Measurements from ENCODE around the gene FADS2. TPM values are rescaled to one million over a fixed set of nuclear protein-coding genes. Genes with fewer than 3 reads are reported as not detected.

Gene FADS2
- total RNA-seq, 1 experiment from 2014 or later, result 423 TPM

DNA sequence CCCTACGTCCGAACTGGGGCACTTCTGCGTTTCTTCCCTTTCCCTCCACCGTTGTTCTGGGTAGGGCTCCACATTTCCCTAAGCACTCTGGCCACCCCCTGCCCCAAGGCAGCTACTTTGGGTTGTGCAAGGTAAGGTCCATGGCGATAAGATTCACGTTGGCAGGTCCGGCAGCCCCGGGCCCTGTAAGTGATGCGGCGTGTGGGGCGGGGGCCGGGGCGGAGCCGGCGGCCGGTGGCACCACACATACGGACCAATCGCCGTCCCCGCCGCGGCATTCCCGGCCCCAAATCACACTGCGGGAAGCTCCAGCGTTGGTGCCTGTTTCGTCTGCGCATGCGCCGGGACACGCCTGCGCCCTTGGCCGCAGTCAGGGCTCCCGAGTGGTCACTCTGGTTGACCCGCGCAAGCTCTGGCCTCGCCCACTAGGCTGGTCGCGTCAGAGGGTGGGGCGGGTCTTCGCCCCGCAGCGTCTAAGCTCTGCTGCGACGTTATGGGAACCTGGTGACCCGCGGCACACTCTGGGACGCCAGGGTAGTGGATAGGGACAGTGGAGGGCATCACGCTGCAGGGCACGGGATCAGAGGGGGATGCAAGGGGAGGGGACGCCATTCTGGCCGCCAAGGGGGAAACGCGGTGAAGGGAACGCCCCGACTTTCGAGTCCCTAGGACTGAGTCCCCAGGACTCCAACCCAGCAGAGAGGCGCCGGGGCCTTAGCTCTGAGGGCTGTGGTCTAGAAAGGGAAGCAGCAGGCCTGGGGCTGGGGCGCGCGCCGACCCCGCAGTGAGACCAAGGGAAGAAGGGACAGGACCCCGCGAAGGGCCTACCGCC lies 12.9 kb upstream of the FADS2 start (continued):
- TF ChIP-seq, protein P1, sequence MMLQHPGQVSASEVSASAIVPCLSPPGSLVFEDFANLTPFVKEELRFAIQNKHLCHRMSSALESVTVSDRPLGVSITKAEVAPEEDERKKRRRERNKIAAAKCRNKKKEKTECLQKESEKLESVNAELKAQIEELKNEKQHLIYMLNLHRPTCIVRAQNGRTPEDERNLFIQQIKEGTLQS (CRISPR knock-in tag; conservative IDR thresholded peaks at IDR 0.05), result no peak
- TF ChIP-seq, protein P2, sequence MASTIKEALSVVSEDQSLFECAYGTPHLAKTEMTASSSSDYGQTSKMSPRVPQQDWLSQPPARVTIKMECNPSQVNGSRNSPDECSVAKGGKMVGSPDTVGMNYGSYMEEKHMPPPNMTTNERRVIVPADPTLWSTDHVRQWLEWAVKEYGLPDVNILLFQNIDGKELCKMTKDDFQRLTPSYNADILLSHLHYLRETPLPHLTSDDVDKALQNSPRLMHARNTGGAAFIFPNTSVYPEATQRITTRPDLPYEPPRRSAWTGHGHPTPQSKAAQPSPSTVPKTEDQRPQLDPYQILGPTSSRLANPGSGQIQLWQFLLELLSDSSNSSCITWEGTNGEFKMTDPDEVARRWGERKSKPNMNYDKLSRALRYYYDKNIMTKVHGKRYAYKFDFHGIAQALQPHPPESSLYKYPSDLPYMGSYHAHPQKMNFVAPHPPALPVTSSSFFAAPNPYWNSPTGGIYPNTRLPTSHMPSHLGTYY (CRISPR knock-in tag; IDR thresholded peaks at IDR 0.05), result no peak
- TF ChIP-seq ARID4B (CRISPR knock-in tag; IDR thresholded peaks at IDR 0.05; ENCODE audit: borderline replicate concordance) (0 out of 2 replicates have a peak, but pooled peaks have one; percentile 50), PRRX2 (CRISPR knock-in tag; IDR thresholded peaks at IDR 0.05) (no peak), ZNF317 (CRISPR knock-in tag; IDR thresholded peaks at IDR 0.05; ENCODE audit: borderline replicate concordance, low read depth) (0 out of 2 replicates have a peak, but pooled peaks have one; percentile 7), TEAD1 (CRISPR knock-in tag; IDR thresholded peaks at IDR 0.05) (peak; percentile 67; the same call in 1 of the 2 replicates), FOXP1 (CRISPR knock-in tag; IDR thresholded peaks at IDR 0.05; ENCODE audit: borderline replicate concordance) (peak; percentile 68; the same call in 1 of the 2 replicates), NFE2L1 (CRISPR knock-in tag; IDR thresholded peaks at IDR 0.05) (no peak; the same call in 1 of the 2 replicates), JUN (CRISPR knock-in tag; IDR thresholded peaks at IDR 0.05) (0 out of 2 replicates have a peak, but pooled peaks have one; percentile 36), NFYB (CRISPR knock-in tag; conservative IDR thresholded peaks at IDR 0.05; ENCODE audit: low read depth) (peak; percentile 31; the same call in 1 of the 2 replicates), ETV6 (CRISPR knock-in tag; IDR thresholded peaks at IDR 0.05) (peak; percentile 86), ZNF671 (CRISPR knock-in tag; IDR thresholded peaks at IDR 0.05) (0 out of 2 replicates have a peak, but pooled peaks have one; percentile 15), JAZF1 (CRISPR knock-in tag; IDR thresholded peaks at IDR 0.05) (no peak), ATF1 (CRISPR knock-in tag; IDR thresholded peaks at IDR 0.05) (no peak), TP53 (CRISPR knock-in tag; IDR thresholded peaks at IDR 0.05) (0 out of 2 replicates have a peak, but pooled peaks have one; percentile 60), ZBTB21 (CRISPR knock-in tag; IDR thresholded peaks at IDR 0.05; ENCODE audit: borderline replicate concordance) (peak; percentile 71; the same call in 1 of the 2 replicates), KAT7 (CRISPR knock-in tag; IDR thresholded peaks at IDR 0.05; ENCODE audit: borderline replicate concordance) (peak; percentile 68; the same call in 1 of the 2 replicates), NR3C1 (CRISPR knock-in tag; conservative IDR thresholded peaks at IDR 0.05; ENCODE audit: low read depth) (no peak), IRF2 (CRISPR knock-in tag; IDR thresholded peaks at IDR 0.05; ENCODE audit: borderline replicate concordance, low read depth) (no peak), SMAD3 (CRISPR knock-in tag; IDR thresholded peaks at IDR 0.05; ENCODE audit: borderline replicate concordance) (peak; percentile 5; the same call in 1 of the 2 replicates), TCF7 (CRISPR knock-in tag; IDR thresholded peaks at IDR 0.05; ENCODE audit: low read depth) (no peak; the same call in 1 of the 2 replicates), CREB1 (CRISPR knock-in tag; IDR thresholded peaks at IDR 0.05) (no peak)
- TF ChIP-seq, protein P3, sequence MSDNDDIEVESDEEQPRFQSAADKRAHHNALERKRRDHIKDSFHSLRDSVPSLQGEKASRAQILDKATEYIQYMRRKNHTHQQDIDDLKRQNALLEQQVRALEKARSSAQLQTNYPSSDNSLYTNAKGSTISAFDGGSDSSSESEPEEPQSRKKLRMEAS (CRISPR knock-in tag; IDR thresholded peaks at IDR 0.05), result peak; percentile 78
- TF ChIP-seq, protein P4, sequence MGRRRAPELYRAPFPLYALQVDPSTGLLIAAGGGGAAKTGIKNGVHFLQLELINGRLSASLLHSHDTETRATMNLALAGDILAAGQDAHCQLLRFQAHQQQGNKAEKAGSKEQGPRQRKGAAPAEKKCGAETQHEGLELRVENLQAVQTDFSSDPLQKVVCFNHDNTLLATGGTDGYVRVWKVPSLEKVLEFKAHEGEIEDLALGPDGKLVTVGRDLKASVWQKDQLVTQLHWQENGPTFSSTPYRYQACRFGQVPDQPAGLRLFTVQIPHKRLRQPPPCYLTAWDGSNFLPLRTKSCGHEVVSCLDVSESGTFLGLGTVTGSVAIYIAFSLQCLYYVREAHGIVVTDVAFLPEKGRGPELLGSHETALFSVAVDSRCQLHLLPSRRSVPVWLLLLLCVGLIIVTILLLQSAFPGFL (CRISPR knock-in tag; IDR thresholded peaks at IDR 0.05; ENCODE audit: borderline replicate concordance), result no peak
- TF ChIP-seq, protein P5, sequence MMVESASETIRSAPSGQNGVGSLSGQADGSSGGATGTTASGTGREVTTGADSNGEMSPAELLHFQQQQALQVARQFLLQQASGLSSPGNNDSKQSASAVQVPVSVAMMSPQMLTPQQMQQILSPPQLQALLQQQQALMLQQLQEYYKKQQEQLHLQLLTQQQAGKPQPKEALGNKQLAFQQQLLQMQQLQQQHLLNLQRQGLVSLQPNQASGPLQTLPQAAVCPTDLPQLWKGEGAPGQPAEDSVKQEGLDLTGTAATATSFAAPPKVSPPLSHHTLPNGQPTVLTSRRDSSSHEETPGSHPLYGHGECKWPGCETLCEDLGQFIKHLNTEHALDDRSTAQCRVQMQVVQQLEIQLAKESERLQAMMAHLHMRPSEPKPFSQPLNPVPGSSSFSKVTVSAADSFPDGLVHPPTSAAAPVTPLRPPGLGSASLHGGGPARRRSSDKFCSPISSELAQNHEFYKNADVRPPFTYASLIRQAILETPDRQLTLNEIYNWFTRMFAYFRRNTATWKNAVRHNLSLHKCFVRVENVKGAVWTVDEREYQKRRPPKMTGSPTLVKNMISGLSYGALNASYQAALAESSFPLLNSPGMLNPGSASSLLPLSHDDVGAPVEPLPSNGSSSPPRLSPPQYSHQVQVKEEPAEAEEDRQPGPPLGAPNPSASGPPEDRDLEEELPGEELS (CRISPR knock-in tag; IDR thresholded peaks at IDR 0.05), result peak; percentile 81; the same call in 1 of the 2 replicates
- TF ChIP-seq, protein P6, sequence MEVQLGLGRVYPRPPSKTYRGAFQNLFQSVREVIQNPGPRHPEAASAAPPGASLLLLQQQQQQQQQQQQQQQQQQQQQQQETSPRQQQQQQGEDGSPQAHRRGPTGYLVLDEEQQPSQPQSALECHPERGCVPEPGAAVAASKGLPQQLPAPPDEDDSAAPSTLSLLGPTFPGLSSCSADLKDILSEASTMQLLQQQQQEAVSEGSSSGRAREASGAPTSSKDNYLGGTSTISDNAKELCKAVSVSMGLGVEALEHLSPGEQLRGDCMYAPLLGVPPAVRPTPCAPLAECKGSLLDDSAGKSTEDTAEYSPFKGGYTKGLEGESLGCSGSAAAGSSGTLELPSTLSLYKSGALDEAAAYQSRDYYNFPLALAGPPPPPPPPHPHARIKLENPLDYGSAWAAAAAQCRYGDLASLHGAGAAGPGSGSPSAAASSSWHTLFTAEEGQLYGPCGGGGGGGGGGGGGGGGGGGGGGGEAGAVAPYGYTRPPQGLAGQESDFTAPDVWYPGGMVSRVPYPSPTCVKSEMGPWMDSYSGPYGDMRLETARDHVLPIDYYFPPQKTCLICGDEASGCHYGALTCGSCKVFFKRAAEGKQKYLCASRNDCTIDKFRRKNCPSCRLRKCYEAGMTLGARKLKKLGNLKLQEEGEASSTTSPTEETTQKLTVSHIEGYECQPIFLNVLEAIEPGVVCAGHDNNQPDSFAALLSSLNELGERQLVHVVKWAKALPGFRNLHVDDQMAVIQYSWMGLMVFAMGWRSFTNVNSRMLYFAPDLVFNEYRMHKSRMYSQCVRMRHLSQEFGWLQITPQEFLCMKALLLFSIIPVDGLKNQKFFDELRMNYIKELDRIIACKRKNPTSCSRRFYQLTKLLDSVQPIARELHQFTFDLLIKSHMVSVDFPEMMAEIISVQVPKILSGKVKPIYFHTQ (CRISPR knock-in tag; IDR thresholded peaks at IDR 0.05), result no peak; the same call in 1 of the 2 replicates

Data from WTC11 (cell line).